DND-41 (cell line): Measurements from ENCODE around the gene CAPN6.
A peak's percentile ranks its signal among the peaks of the same experiment; 100 is the strongest.

Source experiments
- ATAC-seq: fragments of 200-7000 bp; cut with Tn5 transposase; 3 replicates; pipeline ENCODE4 v1.9.1; 2021; ENCODE audit warnings: low read depth; ENCODE audit not compliant: insufficient read depth
- DNase-seq: peaks from one replicate; pipeline ENCODE4 v3.0.0-alpha.2; 2020
- H2AFZ ChIP-seq: 2 replicates; pipeline ENCODE4 v1.6.0; 2012; ENCODE audit warnings: low read depth, low read length
- H3K27ac ChIP-seq: 2 replicates; pipeline ENCODE4 v1.5.1; 2012; ENCODE audit warnings: low read length, inconsistent platforms
- H3K27me3 ChIP-seq: fragments of 200-600 bp; sonication (generic); 2 replicates; pipeline ENCODE4 v1.6.0; 2012; ENCODE audit warnings: low read length, mild to moderate bottlenecking, inconsistent platforms; ENCODE audit not compliant: insufficient read depth, poor library complexity
- H3K36me3 ChIP-seq: 2 replicates; pipeline ENCODE4 v1.5.1; 2012; ENCODE audit warnings: low read length, inconsistent platforms; ENCODE audit not compliant: insufficient read depth
- H3K4me1 ChIP-seq: 2 replicates; pipeline ENCODE4 v1.5.1; 2012; ENCODE audit warnings: mild to moderate bottlenecking, low read length; ENCODE audit not compliant: insufficient read depth
- H3K4me2 ChIP-seq: 2 replicates; pipeline ENCODE4 v1.6.0; 2012; ENCODE audit warnings: mild to moderate bottlenecking, moderate library complexity, low read length, inconsistent platforms; ENCODE audit not compliant: insufficient read depth
- H3K4me3 ChIP-seq, 2 experiments: fragments of 200-600 bp in 1 of 2; shearing (Covaris generic) in 1 of 2; 2 replicates each; pipeline ENCODE4 v1.5.1; 2012 to 2016; ENCODE audit warnings: inconsistent platforms in 2 of 2, low read length in 2 of 2, mild to moderate bottlenecking in 2 of 2, low read depth in 1 of 2, moderate library complexity in 1 of 2
- H3K79me2 ChIP-seq: 2 replicates; pipeline ENCODE4 v1.6.0; 2012; ENCODE audit warnings: low read length, inconsistent platforms; ENCODE audit not compliant: insufficient read depth
- H3K9ac ChIP-seq: 2 replicates; pipeline ENCODE4 v1.6.0; 2012; ENCODE audit warnings: low read depth, mild to moderate bottlenecking, inconsistent platforms, low read length, moderate library complexity
- H3K9me3 ChIP-seq: 2 replicates; pipeline ENCODE4 v1.5.1; 2012; ENCODE audit warnings: low read length, moderate library complexity, mild to moderate bottlenecking, inconsistent platforms; ENCODE audit not compliant: insufficient read depth, severe bottlenecking
- H4K20me1 ChIP-seq: 2 replicates; pipeline ENCODE4 v1.6.0; 2012; ENCODE audit warnings: low read length; ENCODE audit not compliant: insufficient read depth
- EZH2 ChIP-seq: IDR thresholded peaks from 3 replicates; pipeline ENCODE4 v1.6.1; 2012; ENCODE audit warnings: borderline replicate concordance, low read depth, mild to moderate bottlenecking, moderate library complexity, low read length, inconsistent platforms; ENCODE audit not compliant: severe bottlenecking
- TF ChIP-seq, protein P1 (sequence below): IDR thresholded peaks from 2 replicates; pipeline ENCODE4 v1.5.1; 2012; ENCODE audit warnings: borderline replicate concordance, low read length, moderate library complexity, mild to moderate bottlenecking; ENCODE audit not compliant: poor library complexity, severe bottlenecking; ENCODE audit errors: extremely low read depth

CAPN6 gene

GRCh38 chrX:111254896-111255693 is 15.2 kb downstream of the CAPN6 start:
- Histone ChIP-seq H3K27ac (no peak overlapping the region), H3K4me2 (no peak overlapping the region), H3K9ac (no peak overlapping the region), H3K4me1 (no peaks in the 10 kb centered on the region), H2AFZ (no peak overlapping the region), H3K27me3 (no peaks in the 10 kb centered on the region), H4K20me1 (no peaks in the 10 kb centered on the region), H3K4me3 (no peak overlapping the region), H3K79me2 (no peaks in the 10 kb centered on the region), H3K36me3 (no peaks in the 10 kb centered on the region), H3K9me3 (no peaks in the 10 kb centered on the region)
- DNase-seq (no peak), ATAC-seq (no peak)
- TF ChIP-seq EZH2: no peak
- TF ChIP-seq, protein P1, sequence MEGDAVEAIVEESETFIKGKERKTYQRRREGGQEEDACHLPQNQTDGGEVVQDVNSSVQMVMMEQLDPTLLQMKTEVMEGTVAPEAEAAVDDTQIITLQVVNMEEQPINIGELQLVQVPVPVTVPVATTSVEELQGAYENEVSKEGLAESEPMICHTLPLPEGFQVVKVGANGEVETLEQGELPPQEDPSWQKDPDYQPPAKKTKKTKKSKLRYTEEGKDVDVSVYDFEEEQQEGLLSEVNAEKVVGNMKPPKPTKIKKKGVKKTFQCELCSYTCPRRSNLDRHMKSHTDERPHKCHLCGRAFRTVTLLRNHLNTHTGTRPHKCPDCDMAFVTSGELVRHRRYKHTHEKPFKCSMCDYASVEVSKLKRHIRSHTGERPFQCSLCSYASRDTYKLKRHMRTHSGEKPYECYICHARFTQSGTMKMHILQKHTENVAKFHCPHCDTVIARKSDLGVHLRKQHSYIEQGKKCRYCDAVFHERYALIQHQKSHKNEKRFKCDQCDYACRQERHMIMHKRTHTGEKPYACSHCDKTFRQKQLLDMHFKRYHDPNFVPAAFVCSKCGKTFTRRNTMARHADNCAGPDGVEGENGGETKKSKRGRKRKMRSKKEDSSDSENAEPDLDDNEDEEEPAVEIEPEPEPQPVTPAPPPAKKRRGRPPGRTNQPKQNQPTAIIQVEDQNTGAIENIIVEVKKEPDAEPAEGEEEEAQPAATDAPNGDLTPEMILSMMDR: no peak

- H3K79me2 ChIP-seq: no peaks in the 10 kb centered on the region
- no peak for DNase-seq
- no peak overlapping the region for H2AFZ ChIP-seq
- no peaks in the 10 kb centered on the region for H3K27me3 ChIP-seq
- H4K20me1 ChIP-seq: no peaks in the 10 kb centered on the region
- TF ChIP-seq, protein P1: peak; percentile 64
- no peak for TF ChIP-seq EZH2
- H3K4me1 ChIP-seq: no peaks in the 10 kb centered on the region
- H3K4me2 ChIP-seq: no peak overlapping the region
- no peak overlapping the region for H3K27ac ChIP-seq
- no peaks in the 10 kb centered on the region for H3K9me3 ChIP-seq
- no peaks in the 10 kb centered on the region for H3K36me3 ChIP-seq
- H3K4me3 ChIP-seq: no peak overlapping the region
- ATAC-seq: no peak; the same call in 2 of the 3 replicates
- H3K9ac ChIP-seq: no peak overlapping the region
Observed at GRCh38 chrX:111244235-111244750, 26.0 kb downstream of the CAPN6 start.

DNA sequence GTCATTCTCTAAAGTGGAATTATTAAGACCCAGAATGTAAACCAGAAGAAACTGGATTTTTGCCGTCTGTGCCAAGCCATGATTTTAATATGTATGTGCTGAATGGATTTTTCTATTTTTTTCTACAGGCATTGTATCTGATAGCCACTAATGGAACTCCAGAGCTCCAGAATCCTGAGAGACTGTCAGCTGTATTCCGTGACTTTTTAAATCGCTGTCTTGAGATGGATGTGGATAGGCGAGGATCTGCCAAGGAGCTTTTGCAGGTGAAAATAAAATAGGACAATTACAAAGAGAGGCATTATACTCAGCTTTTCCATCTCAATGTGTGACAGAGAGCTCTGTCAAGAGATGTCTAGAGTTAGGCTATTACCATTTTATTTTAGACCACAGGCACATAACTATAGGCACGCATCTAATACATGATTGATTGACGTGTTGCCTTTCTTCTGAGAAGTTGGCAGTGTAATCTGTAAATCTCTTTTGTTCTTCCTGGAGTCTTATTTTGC is 53.9 kb downstream of the CAPN6 start:
- no peak for ATAC-seq
- Histone ChIP-seq H2AFZ (no peak overlapping the region), H3K27me3 (no peaks in the 10 kb centered on the region), H3K79me2 (no peaks in the 10 kb centered on the region), H3K9ac (no peak overlapping the region), H3K4me3 (no peak overlapping the region), H3K36me3 (no peaks in the 10 kb centered on the region), H4K20me1 (no peaks in the 10 kb centered on the region), H3K4me1 (no peaks in the 10 kb centered on the region), H3K4me2 (no peak overlapping the region), H3K27ac (no peak overlapping the region), H3K9me3 (no peaks in the 10 kb centered on the region)
- no peak for TF ChIP-seq EZH2
- TF ChIP-seq, protein P1: no peak
- no peak for DNase-seq
